HG03103 (cell line): Measurements from ENCODE around the gene ARHGAP27.
"Not testable (repeated sequence)": the region's sequence is repeated elsewhere in the genome, so short reads cannot be mapped to it uniquely, and the experiment has no call there.

Source experiments
- ATAC-seq: cut with Tn5 transposase; IDR thresholded peaks from one replicate; pipeline ENCODE4 v1.9.1; 2021; ENCODE audit warnings: low read depth; ENCODE audit not compliant: unreplicated experiment

Gene ARHGAP27

GRCh38 chr17:45432405-45433158 is at the start of gene ARHGAP27:
ARHGAP27 (minus strand) TSS chr17:45432870; CDS start chr17:45430279, 2,591 bp downstream.
- ATAC-seq, result no peak

- not testable (repeated sequence) for ATAC-seq
Measured at GRCh38 chr17:45482317-45482716, 49.6 kb upstream of the ARHGAP27 start.

GRCh38 chr17:45475436-45475835 is 42.8 kb upstream of the ARHGAP27 start:
- not testable (repeated sequence) for ATAC-seq

DNA sequence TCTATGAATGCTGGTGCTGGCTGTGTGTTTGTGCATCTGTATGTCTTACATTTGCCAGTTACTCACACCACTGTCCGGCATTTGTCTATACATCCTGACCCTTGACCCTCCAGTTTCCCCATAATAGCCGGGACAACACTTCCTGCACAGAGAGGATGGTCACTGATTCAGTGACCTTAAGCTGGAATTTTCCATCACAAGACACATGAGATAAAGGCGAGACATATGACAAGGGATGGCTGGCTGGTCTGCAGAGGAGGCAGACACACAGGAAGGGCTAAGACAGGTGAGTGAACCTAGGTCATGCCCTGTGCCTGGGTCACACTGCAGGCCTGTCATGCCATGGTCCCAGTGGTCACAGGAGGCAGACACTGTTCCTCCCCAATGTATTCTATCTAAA is 39.6 kb upstream of the ARHGAP27 start:
- not testable (repeated sequence) for ATAC-seq

DNA sequence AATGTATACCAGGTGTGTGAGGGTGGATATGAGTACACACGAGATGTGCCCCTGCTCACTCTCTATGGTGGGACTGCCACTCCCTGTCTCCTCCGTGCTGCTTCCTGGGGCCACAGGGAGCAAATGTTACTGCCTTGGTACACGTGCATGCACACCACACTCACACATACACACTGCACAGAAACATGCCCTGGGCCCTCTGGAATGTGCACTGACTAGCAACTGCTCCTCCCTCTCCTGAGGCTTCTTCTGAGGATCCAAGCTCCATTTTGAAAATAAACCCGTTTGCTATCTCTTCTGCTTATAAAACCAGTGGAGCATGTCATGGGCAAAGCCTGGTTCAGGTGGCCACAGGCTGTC is 36.5 kb upstream of the ARHGAP27 start:
- ATAC-seq, result not testable (repeated sequence)

DNA sequence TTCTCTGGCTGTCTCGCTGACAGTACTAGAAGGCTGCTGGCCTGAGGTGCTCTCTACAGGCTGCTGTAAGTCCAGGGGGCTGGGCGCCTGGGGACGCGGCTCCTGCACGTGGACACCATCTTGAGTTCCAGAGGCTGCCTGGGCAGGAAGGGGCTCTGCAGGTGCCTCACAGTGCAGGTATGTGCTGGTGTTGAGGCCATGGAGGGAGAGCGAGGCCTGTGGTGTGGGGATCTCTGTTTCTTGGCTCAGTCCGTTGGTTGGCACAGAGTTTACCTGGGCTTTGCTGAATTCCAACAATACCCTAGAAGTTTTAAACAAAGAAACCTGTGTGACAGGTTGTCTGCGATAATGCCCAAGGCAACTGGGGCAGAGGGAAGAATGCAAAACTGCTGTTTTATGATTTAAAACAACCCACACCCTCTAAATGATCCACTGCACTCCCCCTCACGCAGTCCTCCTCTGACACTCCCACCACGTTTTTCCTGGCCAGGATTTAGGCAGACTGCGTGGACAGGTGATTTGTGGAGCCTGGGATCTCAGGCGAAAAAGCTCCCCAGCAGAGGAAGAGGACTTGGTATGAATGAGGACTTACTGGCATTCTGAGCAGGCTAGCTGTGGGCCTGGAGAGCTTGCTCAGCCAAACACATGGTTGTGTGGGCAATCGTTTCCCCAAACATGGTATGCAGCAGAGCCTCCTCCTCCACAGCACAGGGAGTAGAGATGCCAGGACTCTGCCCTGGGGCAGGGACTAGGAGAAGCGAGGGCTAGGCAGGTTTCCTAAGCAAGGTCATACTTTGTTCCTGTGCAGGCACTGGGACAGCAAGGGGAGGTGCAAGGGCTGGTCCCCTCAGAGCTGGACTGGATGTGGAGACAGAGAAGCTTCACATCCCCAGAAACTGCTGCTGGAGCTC is 35.9 kb upstream of the ARHGAP27 start:
- not testable (repeated sequence) for ATAC-seq

GRCh38 chr17:45461524-45462327 is 29.1 kb upstream of the ARHGAP27 start:
- peak; percentile 71 for ATAC-seq

DNA sequence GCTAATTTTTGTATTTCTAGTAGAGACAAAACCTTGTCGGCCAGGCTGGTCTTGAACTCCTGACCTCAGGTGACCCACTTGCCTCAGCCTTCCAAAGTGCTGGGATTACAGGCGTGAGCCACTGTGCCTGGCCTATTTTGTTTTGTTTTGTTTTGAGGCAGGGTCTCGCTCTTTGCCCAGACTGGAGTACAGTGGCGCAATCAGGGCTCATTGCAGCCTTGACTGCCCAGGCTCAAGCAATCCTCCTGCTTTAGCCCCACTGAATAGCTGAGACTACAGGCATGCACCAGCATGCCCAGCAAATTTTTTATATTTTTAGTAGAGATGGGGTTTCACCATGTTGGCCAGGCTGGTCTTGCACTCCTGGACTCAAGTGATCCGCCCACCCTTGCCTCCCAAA is 27.8 kb upstream of the ARHGAP27 start:
- not testable (repeated sequence) for ATAC-seq

DNA sequence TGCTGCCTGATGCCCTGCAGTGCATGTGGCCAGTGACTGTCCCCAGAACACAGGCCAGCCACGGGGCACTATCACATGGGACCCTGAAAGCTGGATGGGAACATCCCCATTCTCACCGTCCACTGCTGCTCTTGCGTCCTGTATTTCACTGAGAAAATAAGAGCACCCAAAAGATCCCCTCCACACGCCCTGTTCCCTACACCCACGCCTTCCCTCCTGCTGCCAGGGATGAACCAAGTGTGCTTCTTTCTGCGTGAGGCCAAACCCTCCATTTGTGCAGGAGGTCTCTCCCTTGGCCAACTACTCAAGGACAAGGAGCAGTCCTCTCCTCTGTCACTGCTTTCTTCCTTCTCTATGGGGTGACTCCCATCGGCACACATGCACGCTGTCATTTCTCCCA is 21.7 kb upstream of the ARHGAP27 start:
- ATAC-seq, result not testable (repeated sequence)

DNA sequence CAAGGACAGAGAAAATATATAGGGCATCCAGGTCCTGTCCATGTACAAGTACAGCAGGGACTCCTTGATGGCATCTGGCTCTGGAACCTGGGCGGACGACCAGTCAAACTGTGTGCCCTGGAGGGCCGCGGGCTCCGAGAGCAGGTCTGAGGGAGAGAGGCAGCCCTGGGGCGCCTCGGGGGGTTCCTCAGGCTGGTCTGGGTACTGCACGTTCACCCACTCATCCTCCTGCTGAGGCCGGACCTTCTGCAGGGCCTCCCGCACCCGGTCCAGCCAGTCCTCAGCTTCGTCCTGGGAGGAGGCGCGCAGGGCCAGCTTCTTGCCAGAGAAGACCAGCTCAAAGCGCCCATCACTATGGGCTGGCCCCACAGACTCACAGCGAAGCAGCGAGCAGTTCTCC is 21.1 kb upstream of the ARHGAP27 start:
- not testable (repeated sequence) for ATAC-seq

DNA sequence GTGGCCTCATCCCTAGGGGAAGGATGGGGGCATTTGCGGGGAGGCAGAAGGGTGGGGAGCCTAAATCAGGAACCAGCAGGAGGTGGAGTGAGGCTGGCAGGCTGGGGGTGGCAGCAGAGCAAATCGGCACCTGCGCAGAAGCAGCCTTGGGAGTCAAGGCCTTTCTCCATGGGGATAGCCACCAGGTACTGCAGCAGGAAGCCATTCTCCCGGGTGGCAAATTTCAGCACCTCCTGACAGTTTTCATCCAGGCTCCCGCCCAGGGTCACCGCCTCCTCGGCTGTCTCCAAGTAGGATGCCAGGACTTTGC is 20.5 kb upstream of the ARHGAP27 start:
- ATAC-seq, result not testable (repeated sequence)

GRCh38 chr17:45452329-45453224 is 19.9 kb upstream of the ARHGAP27 start:
- not testable (repeated sequence) for ATAC-seq

GRCh38 chr17:45451660-45452059 is 19.0 kb upstream of the ARHGAP27 start:
- ATAC-seq, result not testable (repeated sequence)

GRCh38 chr17:45451131-45451530 is 18.5 kb upstream of the ARHGAP27 start:
- ATAC-seq, result no peak

- ATAC-seq, result not testable (repeated sequence)
Measured at GRCh38 chr17:45449708-45450329, 17.1 kb upstream of the ARHGAP27 start.

- not testable (repeated sequence) for ATAC-seq
Measured at GRCh38 chr17:45449260-45449659, 16.6 kb upstream of the ARHGAP27 start.

DNA sequence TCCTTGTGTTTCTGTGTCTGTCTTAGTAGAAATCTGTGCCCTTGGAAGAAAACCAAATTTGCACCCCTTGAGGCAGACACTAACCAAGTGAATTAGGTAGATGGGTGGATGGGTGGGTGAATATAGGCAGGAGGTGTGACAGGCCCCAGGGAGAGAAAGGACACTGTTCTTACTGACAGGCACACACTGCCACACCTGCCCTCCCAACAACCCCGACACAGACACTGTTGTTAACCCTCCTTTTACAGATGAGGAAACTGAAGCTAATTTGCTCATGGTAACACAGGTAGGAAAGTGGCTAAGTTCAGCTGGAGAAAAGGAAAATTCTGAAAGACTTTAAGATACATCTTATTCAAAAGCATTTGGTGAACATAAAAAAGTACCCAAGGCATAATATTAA is 15.8 kb upstream of the ARHGAP27 start:
- ATAC-seq, result not testable (repeated sequence)

- ATAC-seq, result not testable (repeated sequence)
Measured at GRCh38 chr17:45448066-45448465, 15.4 kb upstream of the ARHGAP27 start.

GRCh38 chr17:45447650-45448049 is 15.0 kb upstream of the ARHGAP27 start:
- not testable (repeated sequence) for ATAC-seq
